ENCODE results near the gene ATE1. TPM values are rescaled to one million over a fixed set of nuclear protein-coding genes. Genes with fewer than 3 reads are reported as not detected.

ATE1 gene
- total RNA-seq, 1 experiment from 2014 or later = 23.8 TPM

DNA sequence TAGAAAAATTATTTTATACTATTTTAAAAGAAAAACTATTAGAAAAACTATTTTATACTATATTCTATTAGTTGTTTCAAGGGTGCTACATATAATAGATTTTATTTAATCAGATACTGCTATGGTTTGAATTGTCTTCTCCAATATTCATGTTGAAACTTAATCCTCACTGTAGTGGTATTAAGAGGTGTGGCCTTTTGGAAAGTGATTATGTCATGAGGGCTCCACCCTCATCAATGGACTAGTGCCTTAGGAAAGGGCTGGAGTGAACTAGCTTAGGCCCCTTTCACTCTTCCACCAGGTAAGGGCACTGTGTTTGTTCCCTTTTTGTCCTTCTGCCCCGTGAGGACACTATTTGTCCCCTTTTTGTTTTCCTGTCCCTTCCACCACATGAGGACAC, 111.6 kb downstream of the ATE1 start:
- ChIA-PET POLR2A (no interaction called here), CTCF (no interaction called here)
- H3K36me3 Mint-ChIP-seq = 0 out of 2 replicates have a peak, but pooled peaks cover 3% of the 10 kb centered on the region
- H3K4me3 Mint-ChIP-seq = no peak overlapping the region
- no peaks in the 10 kb centered on the region; the same call in 1 of the 2 replicates for H3K9me3 Mint-ChIP-seq
- H3K27me3 Mint-ChIP-seq (ENCODE audit: low read depth) = no peaks in the 10 kb centered on the region
- TF ChIP-seq, protein P1, sequence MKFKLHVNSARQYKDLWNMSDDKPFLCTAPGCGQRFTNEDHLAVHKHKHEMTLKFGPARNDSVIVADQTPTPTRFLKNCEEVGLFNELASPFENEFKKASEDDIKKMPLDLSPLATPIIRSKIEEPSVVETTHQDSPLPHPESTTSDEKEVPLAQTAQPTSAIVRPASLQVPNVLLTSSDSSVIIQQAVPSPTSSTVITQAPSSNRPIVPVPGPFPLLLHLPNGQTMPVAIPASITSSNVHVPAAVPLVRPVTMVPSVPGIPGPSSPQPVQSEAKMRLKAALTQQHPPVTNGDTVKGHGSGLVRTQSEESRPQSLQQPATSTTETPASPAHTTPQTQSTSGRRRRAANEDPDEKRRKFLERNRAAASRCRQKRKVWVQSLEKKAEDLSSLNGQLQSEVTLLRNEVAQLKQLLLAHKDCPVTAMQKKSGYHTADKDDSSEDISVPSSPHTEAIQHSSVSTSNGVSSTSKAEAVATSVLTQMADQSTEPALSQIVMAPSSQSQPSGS (CRISPR knock-in tag; IDR thresholded peaks at IDR 0.05; ENCODE audit: borderline replicate concordance, low read depth) = no peak
- no peak for TF ChIP-seq SP1 (CRISPR knock-in tag; conservative IDR thresholded peaks at IDR 0.05)
- no peak for TF ChIP-seq ZNF138 (CRISPR knock-in tag; conservative IDR thresholded peaks at IDR 0.05)
- TF ChIP-seq HMGA2 (CRISPR knock-in tag; IDR thresholded peaks at IDR 0.05) = no peak
- no peak for TF ChIP-seq ETV6 (CRISPR knock-in tag; IDR thresholded peaks at IDR 0.05)
- TF ChIP-seq MYBL2 (CRISPR knock-in tag; IDR thresholded peaks at IDR 0.05) = no peak
- TF ChIP-seq, protein P2, sequence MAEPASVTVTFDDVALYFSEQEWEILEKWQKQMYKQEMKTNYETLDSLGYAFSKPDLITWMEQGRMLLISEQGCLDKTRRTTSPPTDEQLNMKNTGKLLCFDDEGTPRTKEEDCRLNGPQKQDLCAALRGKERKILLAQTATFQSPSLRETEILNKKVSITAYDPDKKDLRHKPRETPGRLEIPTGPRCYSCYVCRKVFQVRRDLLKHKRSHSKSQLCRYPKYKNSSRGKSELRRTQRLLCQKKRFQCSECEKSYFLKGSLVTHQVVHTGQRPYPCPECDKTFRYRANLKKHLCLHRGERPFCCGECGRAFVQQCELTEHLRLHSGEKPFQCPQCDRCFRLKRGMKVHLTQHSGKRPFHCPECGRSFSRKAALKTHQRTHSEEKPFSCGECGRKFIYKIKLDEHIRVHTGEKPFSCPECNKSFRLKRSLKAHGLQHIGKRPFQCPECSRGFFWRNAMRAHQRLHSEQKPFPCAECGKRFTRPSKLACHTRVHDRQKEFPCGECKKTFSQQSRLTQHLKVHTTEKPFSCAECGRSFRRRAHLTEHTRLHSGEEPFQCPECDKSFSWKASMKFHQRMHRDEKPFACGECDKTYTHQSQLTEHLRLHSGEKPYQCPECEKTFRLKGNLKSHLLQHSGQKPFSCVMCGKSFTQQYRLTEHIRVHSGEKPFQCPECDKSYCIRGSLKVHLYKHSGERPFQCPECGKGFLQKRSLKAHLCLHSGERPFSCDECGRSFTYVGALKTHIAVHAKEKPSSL (CRISPR knock-in tag; conservative IDR thresholded peaks at IDR 0.05) = no peak
- TF ChIP-seq, protein P3, sequence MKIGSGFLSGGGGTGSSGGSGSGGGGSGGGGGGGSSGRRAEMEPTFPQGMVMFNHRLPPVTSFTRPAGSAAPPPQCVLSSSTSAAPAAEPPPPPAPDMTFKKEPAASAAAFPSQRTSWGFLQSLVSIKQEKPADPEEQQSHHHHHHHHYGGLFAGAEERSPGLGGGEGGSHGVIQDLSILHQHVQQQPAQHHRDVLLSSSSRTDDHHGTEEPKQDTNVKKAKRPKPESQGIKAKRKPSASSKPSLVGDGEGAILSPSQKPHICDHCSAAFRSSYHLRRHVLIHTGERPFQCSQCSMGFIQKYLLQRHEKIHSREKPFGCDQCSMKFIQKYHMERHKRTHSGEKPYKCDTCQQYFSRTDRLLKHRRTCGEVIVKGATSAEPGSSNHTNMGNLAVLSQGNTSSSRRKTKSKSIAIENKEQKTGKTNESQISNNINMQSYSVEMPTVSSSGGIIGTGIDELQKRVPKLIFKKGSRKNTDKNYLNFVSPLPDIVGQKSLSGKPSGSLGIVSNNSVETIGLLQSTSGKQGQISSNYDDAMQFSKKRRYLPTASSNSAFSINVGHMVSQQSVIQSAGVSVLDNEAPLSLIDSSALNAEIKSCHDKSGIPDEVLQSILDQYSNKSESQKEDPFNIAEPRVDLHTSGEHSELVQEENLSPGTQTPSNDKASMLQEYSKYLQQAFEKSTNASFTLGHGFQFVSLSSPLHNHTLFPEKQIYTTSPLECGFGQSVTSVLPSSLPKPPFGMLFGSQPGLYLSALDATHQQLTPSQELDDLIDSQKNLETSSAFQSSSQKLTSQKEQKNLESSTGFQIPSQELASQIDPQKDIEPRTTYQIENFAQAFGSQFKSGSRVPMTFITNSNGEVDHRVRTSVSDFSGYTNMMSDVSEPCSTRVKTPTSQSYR (CRISPR knock-in tag; IDR thresholded peaks at IDR 0.05) = no peak
- no peak for TF ChIP-seq TEAD4 (CRISPR knock-in tag; IDR thresholded peaks at IDR 0.05)
- TF ChIP-seq, protein P4, sequence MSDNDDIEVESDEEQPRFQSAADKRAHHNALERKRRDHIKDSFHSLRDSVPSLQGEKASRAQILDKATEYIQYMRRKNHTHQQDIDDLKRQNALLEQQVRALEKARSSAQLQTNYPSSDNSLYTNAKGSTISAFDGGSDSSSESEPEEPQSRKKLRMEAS (CRISPR knock-in tag; IDR thresholded peaks at IDR 0.05) = no peak
- TF ChIP-seq, protein P5, sequence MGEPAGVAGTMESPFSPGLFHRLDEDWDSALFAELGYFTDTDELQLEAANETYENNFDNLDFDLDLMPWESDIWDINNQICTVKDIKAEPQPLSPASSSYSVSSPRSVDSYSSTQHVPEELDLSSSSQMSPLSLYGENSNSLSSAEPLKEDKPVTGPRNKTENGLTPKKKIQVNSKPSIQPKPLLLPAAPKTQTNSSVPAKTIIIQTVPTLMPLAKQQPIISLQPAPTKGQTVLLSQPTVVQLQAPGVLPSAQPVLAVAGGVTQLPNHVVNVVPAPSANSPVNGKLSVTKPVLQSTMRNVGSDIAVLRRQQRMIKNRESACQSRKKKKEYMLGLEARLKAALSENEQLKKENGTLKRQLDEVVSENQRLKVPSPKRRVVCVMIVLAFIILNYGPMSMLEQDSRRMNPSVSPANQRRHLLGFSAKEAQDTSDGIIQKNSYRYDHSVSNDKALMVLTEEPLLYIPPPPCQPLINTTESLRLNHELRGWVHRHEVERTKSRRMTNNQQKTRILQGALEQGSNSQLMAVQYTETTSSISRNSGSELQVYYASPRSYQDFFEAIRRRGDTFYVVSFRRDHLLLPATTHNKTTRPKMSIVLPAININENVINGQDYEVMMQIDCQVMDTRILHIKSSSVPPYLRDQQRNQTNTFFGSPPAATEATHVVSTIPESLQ (CRISPR knock-in tag; IDR thresholded peaks at IDR 0.05) = no peak
- TF ChIP-seq, protein P6, sequence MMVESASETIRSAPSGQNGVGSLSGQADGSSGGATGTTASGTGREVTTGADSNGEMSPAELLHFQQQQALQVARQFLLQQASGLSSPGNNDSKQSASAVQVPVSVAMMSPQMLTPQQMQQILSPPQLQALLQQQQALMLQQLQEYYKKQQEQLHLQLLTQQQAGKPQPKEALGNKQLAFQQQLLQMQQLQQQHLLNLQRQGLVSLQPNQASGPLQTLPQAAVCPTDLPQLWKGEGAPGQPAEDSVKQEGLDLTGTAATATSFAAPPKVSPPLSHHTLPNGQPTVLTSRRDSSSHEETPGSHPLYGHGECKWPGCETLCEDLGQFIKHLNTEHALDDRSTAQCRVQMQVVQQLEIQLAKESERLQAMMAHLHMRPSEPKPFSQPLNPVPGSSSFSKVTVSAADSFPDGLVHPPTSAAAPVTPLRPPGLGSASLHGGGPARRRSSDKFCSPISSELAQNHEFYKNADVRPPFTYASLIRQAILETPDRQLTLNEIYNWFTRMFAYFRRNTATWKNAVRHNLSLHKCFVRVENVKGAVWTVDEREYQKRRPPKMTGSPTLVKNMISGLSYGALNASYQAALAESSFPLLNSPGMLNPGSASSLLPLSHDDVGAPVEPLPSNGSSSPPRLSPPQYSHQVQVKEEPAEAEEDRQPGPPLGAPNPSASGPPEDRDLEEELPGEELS (CRISPR knock-in tag; IDR thresholded peaks at IDR 0.05) = no peak
- TF ChIP-seq, protein P7, sequence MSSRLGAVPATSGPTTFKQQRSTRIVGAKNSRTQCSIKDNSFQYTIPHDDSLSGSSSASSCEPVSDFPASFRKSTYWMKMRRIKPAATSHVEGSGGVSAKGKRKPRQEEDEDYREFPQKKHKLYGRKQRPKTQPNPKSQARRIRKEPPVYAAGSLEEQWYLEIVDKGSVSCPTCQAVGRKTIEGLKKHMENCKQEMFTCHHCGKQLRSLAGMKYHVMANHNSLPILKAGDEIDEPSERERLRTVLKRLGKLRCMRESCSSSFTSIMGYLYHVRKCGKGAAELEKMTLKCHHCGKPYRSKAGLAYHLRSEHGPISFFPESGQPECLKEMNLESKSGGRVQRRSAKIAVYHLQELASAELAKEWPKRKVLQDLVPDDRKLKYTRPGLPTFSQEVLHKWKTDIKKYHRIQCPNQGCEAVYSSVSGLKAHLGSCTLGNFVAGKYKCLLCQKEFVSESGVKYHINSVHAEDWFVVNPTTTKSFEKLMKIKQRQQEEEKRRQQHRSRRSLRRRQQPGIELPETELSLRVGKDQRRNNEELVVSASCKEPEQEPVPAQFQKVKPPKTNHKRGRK (CRISPR knock-in tag; IDR thresholded peaks at IDR 0.05; ENCODE audit: borderline replicate concordance) = no peak
- TF ChIP-seq GTF2I (CRISPR knock-in tag; conservative IDR thresholded peaks at IDR 0.05) = no peak
- H3K27ac Mint-ChIP-seq = peak overlapping the region; percentile 35; the same call in 1 of the 2 replicates
- ATAC-seq (no peak), DNase-seq (ENCODE audit: low spot score) (no peak)
- peaks cover 2% of the 10 kb centered on the region; the same call in 1 of the 2 replicates for H3K4me1 Mint-ChIP-seq

Data from WTC11 (cell line).